Chondrocyte (in vitro differentiated cells): ENCODE data around the gene RCC2. TPM values are rescaled to one million over a fixed set of nuclear protein-coding genes. Genes with fewer than 3 reads are reported as not detected.
"Not testable (repeated sequence)": the region's sequence is repeated elsewhere in the genome, so short reads cannot be mapped to it uniquely, and the experiment has no call there.

Source experiments
- DNase-seq: peaks from one replicate; pipeline ENCODE4 v3.0.0; 2021; ENCODE audit warnings: mixed read lengths, low spot score
- H3K27ac Mint-ChIP-seq: one replicate; pipeline ENCODE4 v1.8.0; 2021; ENCODE audit warnings: mild to moderate bottlenecking, moderate library complexity, mixed read lengths; ENCODE audit not compliant: unreplicated experiment
- H3K27me3 Mint-ChIP-seq: 2 replicates; pipeline ENCODE4 v1.8.0; 2021; ENCODE audit warnings: low read depth, mixed read lengths
- H3K36me3 Mint-ChIP-seq: 2 replicates; pipeline ENCODE4 v1.8.0; 2021; ENCODE audit warnings: low read depth, mixed read lengths
- H3K4me1 Mint-ChIP-seq: 2 replicates; pipeline ENCODE4 v1.8.0; 2021; ENCODE audit warnings: low read depth, mild to moderate bottlenecking, mixed read lengths
- H3K4me3 Mint-ChIP-seq: one replicate; pipeline ENCODE4 v1.8.0; 2021; ENCODE audit warnings: mild to moderate bottlenecking, moderate library complexity, mixed read lengths; ENCODE audit not compliant: unreplicated experiment
- H3K9me3 Mint-ChIP-seq: 2 replicates; pipeline ENCODE4 v1.8.0; 2021; ENCODE audit warnings: low read depth, mixed read lengths
- total RNA-seq: library from RNA; stranded (reverse); gene quantifications from 3 replicates; pipeline ENCODE4 v1.2.1, GENCODE V29; 2021
- TF ChIP-seq, protein P1 (sequence below): fragments of 200-600 bp; sonication (generic); IDR thresholded peaks from 2 replicates; pipeline ENCODE4 v1.5.0; 2021; ENCODE audit warnings: antibody characterized with exemption, mild to moderate bottlenecking, moderate library complexity

Gene RCC2
- total RNA-seq, 1 donor from 2014 or later, result 90.0 TPM

DNA sequence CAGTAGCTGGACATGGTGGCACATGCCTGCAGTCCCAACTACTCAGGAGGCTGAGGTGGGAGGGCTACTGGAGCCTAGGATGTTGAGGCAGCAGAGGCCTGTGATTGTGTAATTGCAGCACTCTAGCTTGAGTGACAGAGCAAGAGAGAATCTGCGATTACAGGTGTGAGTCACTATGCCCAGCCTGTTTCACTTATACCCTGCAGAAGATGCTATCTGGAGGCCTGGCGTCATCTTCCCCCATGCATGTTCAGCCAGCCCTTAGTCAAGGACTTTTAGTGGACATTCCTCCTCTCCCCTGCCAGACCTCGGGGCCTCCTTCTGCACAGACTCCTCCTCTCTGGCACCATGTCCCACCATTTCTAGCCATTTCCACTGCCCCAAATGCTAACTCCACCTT lies 36.3 kb upstream of the RCC2 start:
- H3K4me1 Mint-ChIP-seq, result no peaks in the 10 kb centered on the region
- H3K4me3 Mint-ChIP-seq, result no peak overlapping the region
- no peaks in the 10 kb centered on the region for H3K9me3 Mint-ChIP-seq
- H3K27me3 Mint-ChIP-seq, result no peaks in the 10 kb centered on the region
- DNase-seq, result no peak
- no peaks in the 10 kb centered on the region for H3K36me3 Mint-ChIP-seq
- no peak overlapping the region for H3K27ac Mint-ChIP-seq
- TF ChIP-seq, protein P1, sequence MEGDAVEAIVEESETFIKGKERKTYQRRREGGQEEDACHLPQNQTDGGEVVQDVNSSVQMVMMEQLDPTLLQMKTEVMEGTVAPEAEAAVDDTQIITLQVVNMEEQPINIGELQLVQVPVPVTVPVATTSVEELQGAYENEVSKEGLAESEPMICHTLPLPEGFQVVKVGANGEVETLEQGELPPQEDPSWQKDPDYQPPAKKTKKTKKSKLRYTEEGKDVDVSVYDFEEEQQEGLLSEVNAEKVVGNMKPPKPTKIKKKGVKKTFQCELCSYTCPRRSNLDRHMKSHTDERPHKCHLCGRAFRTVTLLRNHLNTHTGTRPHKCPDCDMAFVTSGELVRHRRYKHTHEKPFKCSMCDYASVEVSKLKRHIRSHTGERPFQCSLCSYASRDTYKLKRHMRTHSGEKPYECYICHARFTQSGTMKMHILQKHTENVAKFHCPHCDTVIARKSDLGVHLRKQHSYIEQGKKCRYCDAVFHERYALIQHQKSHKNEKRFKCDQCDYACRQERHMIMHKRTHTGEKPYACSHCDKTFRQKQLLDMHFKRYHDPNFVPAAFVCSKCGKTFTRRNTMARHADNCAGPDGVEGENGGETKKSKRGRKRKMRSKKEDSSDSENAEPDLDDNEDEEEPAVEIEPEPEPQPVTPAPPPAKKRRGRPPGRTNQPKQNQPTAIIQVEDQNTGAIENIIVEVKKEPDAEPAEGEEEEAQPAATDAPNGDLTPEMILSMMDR, result no peak

DNA sequence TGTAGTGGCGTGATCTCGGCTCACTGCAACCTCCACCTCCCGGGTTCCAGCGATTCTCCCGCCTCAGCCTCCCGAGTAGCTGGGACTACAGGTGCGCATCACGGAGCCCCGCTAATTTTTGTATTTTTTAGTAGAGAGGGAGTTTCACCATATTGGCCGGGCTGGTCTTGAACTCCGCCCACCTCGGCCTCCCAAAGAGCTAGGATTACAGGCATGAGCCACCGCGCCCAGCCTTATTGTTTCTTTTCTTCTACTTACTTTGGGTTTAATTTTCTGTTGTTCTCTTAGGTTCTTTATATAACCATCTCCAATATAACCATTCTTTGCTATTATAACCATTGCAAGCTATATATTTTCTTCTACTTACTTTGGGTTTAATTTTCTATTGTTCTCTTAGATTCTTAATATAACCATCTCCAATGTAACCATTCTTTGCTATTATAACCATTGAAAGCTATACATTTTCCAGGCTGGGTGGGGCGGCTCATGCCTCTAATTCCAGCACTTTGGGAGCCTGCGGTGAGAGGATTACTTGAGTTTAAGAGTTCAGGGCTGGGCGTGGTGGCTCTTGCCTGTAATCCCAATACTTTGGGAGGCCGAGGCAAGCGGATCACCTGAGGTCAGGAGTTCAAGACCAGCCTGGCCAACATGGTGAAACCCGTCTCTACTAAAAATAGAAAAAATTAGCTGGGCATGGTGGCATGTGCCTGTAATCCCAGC lies 35.5 kb upstream of the RCC2 start:
- H3K9me3 Mint-ChIP-seq, DNase-seq, H3K4me1 Mint-ChIP-seq, H3K27ac Mint-ChIP-seq, H3K27me3 Mint-ChIP-seq, H3K36me3 Mint-ChIP-seq, H3K4me3 Mint-ChIP-seq: not testable (repeated sequence)

DNA sequence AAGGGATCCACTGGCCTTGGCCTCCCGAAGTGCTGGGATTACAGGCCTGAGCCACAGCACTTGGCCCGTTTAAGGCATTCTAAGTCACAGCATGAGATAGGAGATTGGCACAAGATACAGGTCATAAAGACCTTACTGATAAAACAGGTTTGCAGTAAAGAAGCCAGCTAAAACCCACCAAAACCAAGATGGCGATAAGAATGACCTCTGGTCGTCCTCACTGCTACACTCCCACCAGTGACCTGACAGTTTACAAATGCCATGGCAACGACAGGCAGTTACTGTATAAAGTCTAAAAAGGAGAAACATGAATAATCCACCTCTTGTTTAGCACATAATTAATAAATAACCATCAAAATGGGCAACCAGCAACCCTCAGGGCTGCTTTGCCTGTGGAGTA lies 33.3 kb upstream of the RCC2 start:
- no peak for DNase-seq
- no peaks in the 10 kb centered on the region for H3K9me3 Mint-ChIP-seq
- TF ChIP-seq, protein P1, result no peak
- no peaks in the 10 kb centered on the region for H3K4me1 Mint-ChIP-seq
- H3K36me3 Mint-ChIP-seq, result no peaks in the 10 kb centered on the region
- H3K27ac Mint-ChIP-seq, result no peak overlapping the region
- no peak overlapping the region for H3K4me3 Mint-ChIP-seq
- H3K27me3 Mint-ChIP-seq, result peaks cover 10% of the 10 kb centered on the region

DNA sequence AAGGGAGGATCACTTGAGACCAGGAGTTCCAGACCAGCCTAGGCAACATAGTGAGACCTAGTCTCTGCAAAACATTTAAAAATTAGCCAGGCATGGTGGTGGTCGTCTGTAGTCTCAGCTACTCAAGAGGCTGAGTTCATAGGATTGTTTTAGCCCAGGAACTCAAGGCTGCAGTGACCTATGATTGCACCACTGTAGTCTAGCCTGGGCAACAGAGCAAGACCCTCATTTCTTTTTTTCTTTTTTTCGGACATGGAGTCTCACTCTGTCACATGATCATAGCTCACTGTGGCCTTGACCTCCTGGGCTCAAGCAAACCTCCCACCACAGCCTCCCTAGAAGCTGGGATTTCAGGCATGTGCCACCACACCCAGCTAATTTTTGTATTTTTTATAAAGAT lies 31.9 kb upstream of the RCC2 start:
- no peak overlapping the region for H3K27ac Mint-ChIP-seq
- TF ChIP-seq, protein P1, result no peak
- H3K4me1 Mint-ChIP-seq, result no peaks in the 10 kb centered on the region
- H3K27me3 Mint-ChIP-seq, result peaks cover 10% of the 10 kb centered on the region
- H3K4me3 Mint-ChIP-seq, result no peak overlapping the region
- no peak for DNase-seq
- H3K36me3 Mint-ChIP-seq, result no peaks in the 10 kb centered on the region
- no peaks in the 10 kb centered on the region for H3K9me3 Mint-ChIP-seq

DNA sequence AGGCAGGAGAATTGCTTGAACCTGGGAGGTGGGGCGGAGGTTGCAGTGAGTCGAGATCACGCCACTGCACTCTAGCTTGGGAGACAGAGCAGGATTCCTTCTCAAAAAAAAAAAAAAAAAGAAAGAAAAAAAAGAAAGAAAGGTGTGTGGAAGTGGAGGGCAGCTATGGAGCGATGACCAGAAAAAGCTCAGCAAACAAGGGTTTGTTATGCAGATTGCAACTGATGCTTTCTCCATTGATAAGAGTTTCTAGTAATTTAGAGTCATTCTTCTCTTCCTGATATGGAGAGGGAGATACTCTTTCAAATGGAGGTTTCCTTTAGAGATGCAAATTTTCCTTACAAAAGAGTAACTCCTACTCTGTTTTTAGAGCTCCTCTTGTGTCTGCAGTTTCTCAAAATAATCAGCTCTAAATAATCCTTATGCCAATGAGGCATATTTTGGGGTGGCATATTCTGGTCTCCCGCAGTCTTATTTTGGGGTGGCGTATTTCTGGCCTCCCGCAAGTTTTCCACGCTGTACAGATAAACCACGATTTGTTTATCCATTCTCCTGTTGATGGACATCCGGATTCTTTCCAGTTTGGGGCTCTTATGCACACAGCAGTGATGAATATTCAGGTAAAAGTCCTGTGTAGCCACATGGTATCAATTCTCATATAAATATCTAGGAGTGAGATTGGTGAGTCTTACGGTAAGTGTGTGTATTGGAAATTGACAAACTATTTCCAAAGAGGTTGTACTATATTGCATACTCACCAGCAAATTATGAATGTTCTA lies 30.7 kb upstream of the RCC2 start:
- H3K4me1 Mint-ChIP-seq, result no peaks in the 10 kb centered on the region
- no peak overlapping the region for H3K27ac Mint-ChIP-seq
- H3K27me3 Mint-ChIP-seq, result peaks cover 11% of the 10 kb centered on the region
- H3K9me3 Mint-ChIP-seq, result no peaks in the 10 kb centered on the region
- H3K4me3 Mint-ChIP-seq, result no peak overlapping the region
- TF ChIP-seq, protein P1, result no peak
- DNase-seq, result no peak
- H3K36me3 Mint-ChIP-seq, result no peaks in the 10 kb centered on the region

DNA sequence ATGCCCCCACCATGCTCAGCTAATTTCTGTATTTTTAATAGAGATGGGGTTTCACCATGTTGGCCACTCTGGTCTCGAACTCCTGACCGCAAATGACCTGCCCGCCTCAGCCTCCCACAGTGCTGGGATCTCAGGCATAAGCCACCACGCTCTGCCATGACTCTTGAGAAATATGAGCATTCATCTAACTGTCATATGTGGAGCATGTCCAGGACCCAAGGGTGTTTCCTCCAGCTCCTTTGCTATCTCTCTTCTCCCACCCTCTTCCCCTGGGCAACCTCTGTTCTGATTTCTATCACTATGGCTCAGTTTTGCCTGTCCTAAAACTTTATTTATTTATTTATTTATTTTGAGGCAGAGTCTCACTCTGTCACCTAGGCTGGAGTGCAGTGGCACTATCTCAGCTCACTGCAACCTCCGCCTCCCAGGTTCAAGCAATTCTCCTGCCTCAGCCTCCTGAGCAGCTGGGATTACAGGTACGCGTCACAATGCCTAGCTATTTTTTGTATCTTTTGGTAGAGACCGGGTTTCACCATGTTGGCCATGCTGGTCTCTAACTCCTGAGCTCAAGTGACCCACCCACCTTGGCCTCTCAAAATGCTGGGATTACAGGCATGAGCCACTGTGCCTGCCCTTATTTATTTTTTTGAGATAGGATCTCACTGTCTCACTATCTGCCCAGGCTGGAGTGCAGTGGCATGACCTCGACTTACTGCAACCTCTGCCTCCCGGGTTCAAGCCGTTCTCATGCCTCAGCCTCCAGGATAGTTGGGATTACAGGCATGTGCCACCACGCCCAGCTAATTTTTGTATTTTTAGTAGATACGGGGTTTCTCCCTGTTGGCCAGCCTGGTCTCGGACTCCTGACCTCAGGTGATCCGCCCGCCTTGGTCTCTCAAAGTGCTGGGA lies 29.1 kb upstream of the RCC2 start:
- H3K36me3 Mint-ChIP-seq, H3K9me3 Mint-ChIP-seq, H3K27ac Mint-ChIP-seq, H3K4me3 Mint-ChIP-seq, H3K4me1 Mint-ChIP-seq, DNase-seq: not testable (repeated sequence)
- peaks cover 13% of the 10 kb centered on the region for H3K27me3 Mint-ChIP-seq
